Brain microvascular endothelial cell (primary cell): ENCODE data around the gene PTTG1IP.
A peak's percentile ranks its signal among the peaks of the same experiment; 100 is the strongest.

Source experiments
- DNase-seq: peaks from one replicate; pipeline ENCODE4 v3.0.0-alpha.2; 2020
- H3K27ac ChIP-seq: fragments of 250-450 bp; sonication (Bioruptor Pico); 2 replicates; pipeline ENCODE4 v1.5.1; 2020; ENCODE audit warnings: mild to moderate bottlenecking, moderate library complexity
- H3K27me3 ChIP-seq: fragments of 250-450 bp; sonication (Bioruptor Pico); replicated peaks from 2 replicates; pipeline ENCODE4 v1.5.1; 2020; ENCODE audit warnings: mild to moderate bottlenecking
- H3K36me3 ChIP-seq: fragments of 250-450 bp; sonication (Bioruptor Pico); replicated peaks from 2 replicates; pipeline ENCODE4 v1.5.1; 2020; ENCODE audit warnings: mild to moderate bottlenecking
- H3K4me3 ChIP-seq: 2 replicates; pipeline ENCODE4 v1.5.1; 2011; ENCODE audit warnings: low read depth, mild to moderate bottlenecking, control low read depth, low read length, moderate library complexity
- CTCF ChIP-seq: IDR thresholded peaks from 2 replicates; pipeline ENCODE4 v1.5.1; 2011; ENCODE audit warnings: low read depth, mild to moderate bottlenecking, moderate library complexity, low read length, control low read depth, inconsistent platforms; ENCODE audit errors: missing control alignments
- in situ Hi-C: cut with HindIII; loops from 2 replicates; pipeline ENCODE4 v1.10.0; 2017; ENCODE audit warnings: low sequenced_read_pairs, low pct_ligation_motif_present

PTTG1IP gene

GRCh38 chr21:44867464-44867863, 6.0 kb downstream of the PTTG1IP start:
- Histone ChIP-seq H3K36me3 (peaks cover 27% of the 10 kb centered on the region), H3K4me3 (no peak overlapping the region), H3K27ac (no peak overlapping the region), H3K27me3 (no peaks in the 10 kb centered on the region)
- no peak for DNase-seq
- in situ Hi-C loops, result no loop called here
- TF ChIP-seq CTCF, result no peak

DNA sequence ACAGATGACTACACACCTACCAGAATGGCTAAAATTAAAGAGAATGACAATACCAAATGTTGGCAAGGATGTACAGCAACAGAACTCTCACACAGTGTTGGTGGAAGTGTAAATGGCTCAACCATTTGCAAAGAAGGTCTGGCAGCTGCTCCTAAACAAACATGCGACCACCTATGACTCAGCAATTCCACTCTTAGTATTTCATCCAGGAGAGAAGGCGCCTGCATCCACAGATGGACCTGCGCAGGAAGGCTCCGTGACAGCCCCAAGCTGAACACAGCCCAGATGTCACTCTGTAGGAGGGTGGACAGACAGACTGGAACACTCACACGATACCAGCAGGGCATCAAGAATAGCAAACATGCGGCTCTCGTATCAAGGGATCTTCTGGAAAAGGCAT, 6.7 kb downstream of the PTTG1IP start:
- Histone ChIP-seq H3K36me3 (peaks cover 27% of the 10 kb centered on the region), H3K4me3 (no peak overlapping the region), H3K27me3 (no peaks in the 10 kb centered on the region), H3K27ac (no peak overlapping the region)
- TF ChIP-seq CTCF, result no peak
- in situ Hi-C loops, result no loop called here
- peak; percentile 45 for DNase-seq

- no peak overlapping the region for H3K4me3 ChIP-seq
- DNase-seq, result no peak
- no peaks in the 10 kb centered on the region for H3K27me3 ChIP-seq
- peaks cover 31% of the 10 kb centered on the region for H3K36me3 ChIP-seq
- in situ Hi-C loops, result no loop called here
- H3K27ac ChIP-seq, result no peak overlapping the region
- TF ChIP-seq CTCF, result no peak
These were observed 7.8 kb downstream of the PTTG1IP start for GRCh38 chr21:44865561-44866280.

GRCh38 chr21:44862869-44863685, 10.4 kb downstream of the PTTG1IP start:
- Histone ChIP-seq H3K36me3 (peaks cover 40% of the 10 kb centered on the region), H3K4me3 (no peak overlapping the region), H3K27ac (no peak overlapping the region), H3K27me3 (no peaks in the 10 kb centered on the region)
- in situ Hi-C loops, result no loop called here
- DNase-seq, result no peak
- no peak for TF ChIP-seq CTCF

- no peak overlapping the region for H3K4me3 ChIP-seq
- H3K36me3 ChIP-seq, result peaks cover 47% of the 10 kb centered on the region
- no peak for DNase-seq
- in situ Hi-C loops, result loop anchor here (10.0 kb wide), 1 partner anchor 54 kb away; the partner anchor contains the start of gene UBE2G2
- no peak for TF ChIP-seq CTCF
- H3K27ac ChIP-seq, result no peak overlapping the region
- H3K27me3 ChIP-seq, result no peaks in the 10 kb centered on the region
These were observed 14.7 kb downstream of the PTTG1IP start for GRCh38 chr21:44858791-44859190.
